DMS53 treated with DMSO at 0.1 percent for 48 hours (cell line): ENCODE measurements around the gene CCDC39.
A peak's percentile ranks its signal among the peaks of the same experiment; 100 is the strongest.
"Not testable (repeated sequence)": the region's sequence is repeated elsewhere in the genome, so short reads cannot be mapped to it uniquely, and the experiment has no call there.

Experiments used
- DNase-seq: peaks from one replicate; lab custom pipeline; 2025; ENCODE audit not compliant: unreplicated experiment; lab: John Stamatoyannopoulos, UW

The CCDC39 gene

DNA sequence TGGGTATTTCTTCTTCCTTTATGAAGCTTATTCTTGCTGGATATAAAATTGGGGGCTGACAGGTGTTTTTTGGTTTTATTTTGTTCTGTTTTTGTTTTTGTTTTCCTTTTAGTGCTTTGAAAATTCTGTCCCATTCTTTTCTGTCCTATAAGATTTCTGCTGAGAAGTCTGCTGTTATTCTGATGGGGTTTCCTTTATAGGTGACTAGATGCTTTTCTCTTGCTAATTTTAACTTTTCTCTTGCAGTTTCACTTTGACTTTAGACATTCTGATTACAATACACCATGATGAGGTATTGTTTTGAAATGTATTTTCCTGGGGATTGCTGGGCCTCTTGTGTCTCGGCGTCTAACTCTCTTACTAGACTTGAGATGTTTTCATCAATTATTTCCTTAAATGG, 54.6 kb downstream of the CCDC39 start:
- DNase-seq = no peak

DNA sequence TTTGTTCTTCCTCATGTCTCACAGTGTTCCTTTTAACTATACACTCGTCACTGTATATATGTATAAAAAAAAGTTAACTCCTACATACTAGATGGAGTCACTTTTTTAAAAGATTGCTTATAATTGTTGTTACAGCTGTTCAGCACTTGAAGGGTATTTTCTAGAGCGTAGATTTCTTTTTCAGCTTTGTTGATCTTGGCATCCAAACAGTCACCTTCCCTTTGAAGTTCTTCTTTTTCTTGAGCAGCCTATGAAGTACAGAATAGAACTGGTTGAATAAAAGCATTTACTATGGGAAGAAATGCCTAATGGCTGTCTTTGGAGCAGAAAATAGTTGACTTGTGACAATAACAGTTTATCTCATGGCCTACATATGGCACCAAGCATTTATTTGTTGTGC, 59.6 kb downstream of the CCDC39 start:
- DNase-seq = no peak

DNA sequence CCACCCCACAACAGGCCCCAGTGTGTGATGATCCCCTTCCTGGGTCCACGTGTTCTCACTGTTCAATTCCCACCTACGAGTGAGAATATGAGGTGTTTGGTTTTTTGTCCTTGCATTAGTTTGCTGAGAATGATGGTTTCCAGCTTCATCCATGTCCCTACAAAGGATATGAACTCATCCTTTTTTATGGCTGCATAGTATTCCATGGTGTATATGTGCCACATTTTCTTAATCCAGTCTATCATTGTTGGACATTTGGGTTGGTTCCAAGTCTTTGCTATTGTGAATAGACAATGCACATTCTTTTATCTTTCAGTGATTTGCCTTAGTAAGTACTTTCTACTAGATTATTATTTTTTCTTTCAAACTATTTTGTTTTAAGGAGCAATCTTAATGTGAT, 60.7 kb downstream of the CCDC39 start:
- not testable (repeated sequence) for DNase-seq

GRCh38 chr3:180617049-180617448, 62.2 kb downstream of the CCDC39 start:
- DNase-seq = no peak

DNA sequence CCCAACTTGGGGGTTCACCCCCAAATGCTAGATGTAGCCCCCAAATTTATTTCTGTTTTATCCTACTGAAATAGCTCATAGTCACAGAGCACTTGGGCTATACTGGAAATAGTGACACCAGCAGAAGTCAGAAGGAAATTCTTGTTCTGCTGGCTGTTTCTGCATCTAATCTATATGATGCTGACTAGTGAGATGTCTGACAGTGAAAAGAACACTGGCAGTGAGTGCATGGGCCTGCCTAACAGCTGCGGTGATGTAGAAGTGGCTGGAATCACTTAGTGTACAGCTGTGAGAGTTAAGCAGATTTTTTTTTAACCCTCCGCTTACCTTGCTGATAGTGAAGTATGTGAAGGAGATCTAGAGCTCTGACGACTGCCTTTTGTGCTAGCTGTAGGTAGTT, 63.3 kb downstream of the CCDC39 start:
- no peak for DNase-seq

DNA sequence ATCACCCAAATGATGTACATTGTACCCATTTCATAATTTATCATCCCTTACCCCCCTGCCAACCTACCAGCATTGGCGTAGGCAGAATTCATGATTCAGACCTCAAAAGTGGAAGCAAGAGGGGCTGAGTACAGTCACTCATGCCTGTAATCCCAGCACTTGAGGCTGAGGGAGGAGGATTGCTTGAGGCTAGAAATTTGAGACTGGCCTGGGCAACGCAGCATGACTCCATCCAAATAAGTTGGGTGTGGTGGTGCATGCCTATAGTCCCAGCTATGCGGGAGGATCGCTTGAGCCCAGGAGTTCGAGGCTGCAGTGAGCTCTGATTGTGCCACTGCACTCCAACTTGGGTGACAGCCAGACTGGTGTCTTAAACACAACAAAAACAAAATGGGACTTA, 66.9 kb downstream of the CCDC39 start:
- DNase-seq = no peak

GRCh38 chr3:180611006-180611405, 68.3 kb downstream of the CCDC39 start:
- DNase-seq = no peak

DNA sequence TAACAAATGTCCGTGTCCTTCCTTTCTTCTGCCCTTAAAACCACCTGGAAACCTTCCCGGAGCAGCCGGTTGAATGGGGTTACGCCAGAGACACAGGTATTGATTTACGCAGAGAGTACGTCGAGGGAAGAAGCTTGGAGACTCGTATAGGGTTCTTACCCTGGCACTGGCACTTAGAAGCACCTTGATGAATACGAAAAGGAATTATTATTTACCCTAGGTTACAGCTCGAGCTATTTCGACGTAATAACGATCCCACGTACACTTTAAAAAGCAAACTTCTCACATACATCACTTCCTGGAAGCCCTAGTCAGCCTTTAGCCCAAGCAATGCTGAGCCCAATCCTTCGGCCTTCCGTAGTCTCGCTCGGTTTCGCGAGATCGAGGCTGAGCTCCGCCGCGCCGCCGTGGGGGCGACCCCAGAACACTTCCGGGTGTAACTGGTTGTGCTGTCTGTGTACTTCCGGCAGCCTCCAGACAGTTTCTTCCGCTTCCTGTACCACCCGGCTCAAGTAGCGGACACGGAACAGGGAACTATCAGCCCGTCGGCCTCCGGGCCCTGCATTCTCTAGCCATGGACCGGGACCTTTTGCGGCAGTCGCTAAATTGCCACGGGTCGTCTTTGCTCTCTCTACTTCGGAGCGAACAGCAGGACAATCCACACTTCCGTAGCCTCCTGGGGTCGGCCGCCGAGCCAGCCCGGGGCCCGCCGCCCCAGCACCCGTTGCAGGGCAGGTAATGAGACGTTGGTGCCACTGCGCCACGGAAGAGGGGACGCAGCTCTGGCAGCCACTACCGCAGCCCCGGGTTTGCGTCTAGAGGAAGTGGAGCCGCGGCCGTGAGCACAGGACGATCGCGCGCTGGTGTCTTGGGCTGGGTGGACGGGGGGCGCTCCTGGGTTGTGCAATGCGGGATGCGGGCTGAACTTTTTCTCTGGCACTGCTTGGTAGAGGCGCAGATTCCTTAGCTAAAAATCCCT, 77.3 kb downstream of the CCDC39 start, which contains the start of gene TTC14:
Gene TTC14 (plus strand): TSS at position 476 of the 979 bp plus-strand sequence. CDS start 99 bp downstream, at position 575.
- DNase-seq = peak; percentile 80

DNA sequence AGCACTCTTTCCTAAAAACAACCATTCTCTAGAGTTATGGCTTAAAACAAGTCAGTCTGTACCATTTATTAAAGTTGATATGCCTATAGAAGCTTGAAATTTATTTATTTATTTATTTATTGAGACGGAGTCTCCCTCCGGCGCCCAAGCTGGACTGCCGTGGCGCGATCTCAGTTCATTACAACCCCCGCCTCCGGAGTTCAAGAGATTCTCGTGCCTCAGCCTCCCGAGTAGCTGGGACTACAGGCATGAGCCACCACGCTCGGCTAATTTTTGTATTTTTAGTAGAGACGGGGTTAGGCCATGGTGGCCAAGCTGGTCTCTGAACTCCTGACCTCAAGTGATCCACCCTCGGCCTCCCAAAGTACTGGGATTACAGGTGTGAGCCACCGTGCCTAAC, 78.8 kb downstream of the CCDC39 start:
- no peak for DNase-seq

GRCh38 chr3:180595559-180595935, 83.7 kb downstream of the CCDC39 start:
- DNase-seq = no peak

DNA sequence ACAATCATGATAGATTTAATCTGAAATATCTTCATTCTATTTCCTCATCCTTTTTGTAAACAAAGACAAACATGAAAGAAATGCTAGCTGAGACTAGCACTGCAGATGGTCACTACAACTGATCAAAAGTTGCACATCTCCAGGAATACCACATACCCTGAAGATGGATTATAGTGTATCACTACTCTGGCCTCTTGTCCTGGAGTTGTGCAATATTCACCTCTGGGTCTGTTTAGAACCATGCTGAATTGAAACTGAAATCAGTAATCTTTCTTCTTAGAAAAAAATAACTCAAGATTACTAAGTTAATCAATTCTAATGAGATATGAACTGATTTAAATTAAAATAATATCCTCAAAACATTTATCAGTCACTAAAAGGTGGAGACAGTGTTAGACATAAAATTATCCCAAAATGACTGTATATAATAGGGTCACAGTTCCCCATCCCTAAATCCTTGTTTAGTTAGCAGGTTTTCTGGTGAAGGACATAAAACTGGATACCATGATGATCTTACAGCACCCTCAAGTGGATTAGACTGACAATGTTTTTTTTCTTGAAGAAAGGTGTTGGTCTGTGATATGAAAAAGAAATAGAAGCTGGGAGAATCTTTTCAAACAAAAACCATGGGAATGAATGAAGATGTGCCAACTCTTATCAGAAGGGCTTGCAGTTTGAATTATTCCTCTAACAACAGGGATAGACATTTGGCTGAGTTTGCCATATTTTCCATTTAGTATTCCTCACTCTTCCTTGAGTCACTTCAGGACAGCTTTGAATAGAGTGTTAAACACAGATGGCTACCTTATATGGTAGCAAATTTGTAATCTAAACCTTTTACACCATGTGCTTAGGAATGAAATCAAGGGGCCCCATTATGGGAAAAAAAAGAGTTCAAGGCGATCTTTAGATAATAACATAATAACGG, 84.4 kb downstream of the CCDC39 start:
- peak; percentile 17 for DNase-seq

GRCh38 chr3:180593631-180594030, 85.7 kb downstream of the CCDC39 start:
- DNase-seq = not testable (repeated sequence)

GRCh38 chr3:180590396-180590795, 88.9 kb downstream of the CCDC39 start:
- no peak for DNase-seq

DNA sequence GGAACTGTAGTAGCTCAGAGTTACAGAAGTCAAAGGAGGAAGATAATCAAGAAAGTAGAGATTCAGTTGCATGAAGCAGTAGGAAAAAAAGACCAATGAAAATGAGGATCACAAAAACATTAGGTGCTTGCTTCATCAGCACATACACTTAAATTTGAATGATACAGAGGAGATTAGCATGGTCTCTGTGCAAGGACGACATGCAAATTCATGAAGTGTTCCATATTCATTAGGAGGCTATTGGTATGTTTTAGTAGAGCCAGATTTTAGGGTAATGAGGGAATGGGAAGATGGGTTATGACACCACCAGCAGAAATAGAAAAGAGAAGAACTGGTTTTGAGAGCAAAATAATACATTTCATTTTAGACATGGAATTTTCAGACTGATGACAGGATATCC, 98.4 kb downstream of the CCDC39 start:
- DNase-seq = no peak

GRCh38 chr3:180575571-180575970, 103.7 kb downstream of the CCDC39 start:
- no peak for DNase-seq

DNA sequence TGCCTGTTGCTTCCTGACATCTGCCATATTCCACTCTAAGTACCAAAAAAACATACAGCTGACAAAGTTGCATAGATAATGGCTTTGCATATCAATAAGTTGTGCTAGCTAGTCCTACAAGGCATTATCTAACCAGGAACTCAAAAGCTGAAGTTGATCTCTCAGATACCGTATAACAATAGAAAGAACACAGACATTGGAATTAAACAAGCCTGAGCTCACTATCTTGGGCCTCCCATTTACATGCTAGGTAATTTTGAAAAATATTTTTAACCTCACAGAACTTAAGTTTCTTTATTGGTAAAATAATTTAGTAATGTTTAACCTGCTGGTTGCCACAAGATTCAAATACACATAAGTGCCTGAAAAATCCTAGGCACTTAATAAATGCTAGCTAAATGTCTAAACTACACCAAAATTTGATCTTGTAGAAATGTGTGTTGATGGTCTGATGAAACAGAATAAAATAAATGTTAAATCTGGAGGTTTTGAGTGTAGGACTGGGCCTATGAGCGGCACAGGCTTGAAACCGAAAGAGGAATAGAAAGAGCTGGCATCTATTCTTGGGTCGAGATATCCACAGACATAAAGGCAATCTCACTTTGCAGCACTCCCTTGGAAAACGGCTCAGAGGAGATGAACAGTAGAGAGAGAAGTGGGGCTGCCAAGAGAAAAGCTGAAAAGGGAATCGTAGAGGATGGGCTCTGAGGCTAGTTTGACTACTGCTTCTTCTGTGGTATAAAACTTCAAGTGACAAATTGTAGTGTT, 107.3 kb downstream of the CCDC39 start:
- DNase-seq = no peak

GRCh38 chr3:180570238-180570637, 109.1 kb downstream of the CCDC39 start:
- DNase-seq = no peak

DNA sequence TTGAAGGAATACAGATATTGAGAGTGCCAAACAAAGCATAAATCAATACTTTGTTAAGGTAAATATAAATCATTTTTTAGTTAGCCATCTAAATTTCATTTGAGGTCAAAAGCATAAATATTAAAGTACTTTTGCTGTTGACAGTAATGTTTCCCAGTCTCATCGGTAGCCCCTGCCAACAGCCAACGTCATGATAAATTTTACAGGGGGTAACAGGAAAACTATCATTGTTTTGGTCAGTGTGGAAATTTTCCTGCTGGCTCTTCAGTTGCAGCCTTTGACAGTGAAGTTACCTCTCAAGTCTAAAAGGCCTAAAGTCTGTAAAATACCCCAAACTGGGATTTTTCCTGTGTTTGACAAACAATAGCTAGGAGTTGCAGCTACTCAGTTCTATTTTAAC, 114.6 kb downstream of the CCDC39 start:
- no peak for DNase-seq
